Parathyroid adenoma (tissue), 2 donors: Measurements from ENCODE around the gene CPEB1.
"Not testable (repeated sequence)": the region's sequence is repeated elsewhere in the genome, so short reads cannot be mapped to it uniquely, and the experiment has no call there.

Experiments
- H2AFZ ChIP-seq: fragments of 300-600 bp; sonication (generic); one replicate; pipeline ENCODE4 v1.7.0; 2017; ENCODE audit warnings: antibody characterized with exemption, mild to moderate bottlenecking
- H3K27ac ChIP-seq: fragments of 300-600 bp; sonication (generic); one replicate; pipeline ENCODE4 v1.7.0; 2017
- H3K27me3 ChIP-seq: fragments of 300-600 bp; sonication (generic); one replicate; pipeline ENCODE4 v1.7.0; 2017; ENCODE audit warnings: low read length; ENCODE audit not compliant: control insufficient read depth, insufficient read depth
- H3K36me3 ChIP-seq: fragments of 300-600 bp; sonication (generic); one replicate; pipeline ENCODE4 v1.7.0; 2017; ENCODE audit warnings: low read length; ENCODE audit not compliant: control insufficient read depth, insufficient read depth
- H3K4me1 ChIP-seq: fragments of 300-600 bp; sonication (generic); one replicate; pipeline ENCODE4 v1.7.0; 2017; ENCODE audit warnings: control low read depth
- H3K4me2 ChIP-seq: fragments of 300-600 bp; sonication (generic); one replicate; pipeline ENCODE4 v1.7.0; 2017; ENCODE audit warnings: low read length
- H3K4me3 ChIP-seq: fragments of 300-600 bp; sonication (generic); one replicate; pipeline ENCODE4 v1.7.0; 2017; ENCODE audit warnings: low read depth, low read length
- H3K79me2 ChIP-seq: fragments of 300-600 bp; sonication (generic); one replicate; pipeline ENCODE4 v1.7.0; 2017; ENCODE audit warnings: control low read depth
- H3K9ac ChIP-seq: fragments of 300-600 bp; sonication (generic); one replicate; pipeline ENCODE4 v1.7.0; 2017; ENCODE audit warnings: mild to moderate bottlenecking
- H3K9me3 ChIP-seq: fragments of 300-600 bp; sonication (generic); one replicate; pipeline ENCODE4 v1.7.0; 2017; ENCODE audit warnings: low read length; ENCODE audit not compliant: control insufficient read depth
- TF ChIP-seq, protein P1 (sequence below): fragments of 300-600 bp; sonication (generic); IDR thresholded peaks from one replicate; pipeline ENCODE4 v1.7.0; 2017; ENCODE audit warnings: antibody characterized with exemption, mild to moderate bottlenecking
- donor health status: primary hyperparathyroidism.

Gene CPEB1

DNA sequence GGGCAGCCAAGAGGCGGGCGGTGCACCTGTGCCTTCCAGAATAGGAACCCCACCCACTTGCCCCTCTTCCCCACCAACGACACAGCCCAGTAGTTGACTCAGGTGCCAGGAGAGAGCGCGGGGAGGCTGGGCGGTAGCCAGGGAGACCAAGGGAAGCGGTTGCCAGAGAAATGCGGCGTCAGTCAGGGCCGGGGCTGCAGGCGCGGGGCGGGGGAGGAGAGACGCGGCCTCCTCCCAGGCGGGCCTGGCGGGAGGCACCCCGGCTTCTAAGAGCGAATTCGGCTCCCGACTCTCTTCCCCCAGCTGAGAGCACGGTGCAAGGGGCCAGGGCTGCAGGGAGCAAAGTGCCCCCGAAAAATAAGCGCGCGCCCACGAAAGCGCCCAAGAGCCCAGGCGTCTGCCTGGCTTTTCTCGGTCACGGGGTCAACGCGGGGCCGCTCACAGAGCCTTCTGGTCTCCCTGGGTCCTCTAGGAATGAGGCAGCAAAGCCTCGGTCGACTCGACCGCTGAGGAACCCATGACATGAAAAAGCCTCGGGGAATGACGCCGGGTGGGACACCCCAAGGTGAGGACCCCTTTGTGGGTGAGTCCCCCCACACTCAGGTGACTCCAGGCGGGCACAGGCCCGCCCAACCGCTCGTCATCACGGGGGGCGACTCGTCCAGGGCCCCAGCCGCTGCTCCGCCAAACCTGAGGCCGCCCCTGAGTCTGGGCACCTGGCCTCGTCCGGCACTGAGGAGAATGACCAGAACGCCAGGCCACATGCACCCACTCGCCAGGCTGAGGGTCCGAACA is 716 bp downstream of the CPEB1 start:
- Histone ChIP-seq H3K4me1 (no peaks in the 10 kb centered on the region), H3K9ac (no peak overlapping the region)

DNA sequence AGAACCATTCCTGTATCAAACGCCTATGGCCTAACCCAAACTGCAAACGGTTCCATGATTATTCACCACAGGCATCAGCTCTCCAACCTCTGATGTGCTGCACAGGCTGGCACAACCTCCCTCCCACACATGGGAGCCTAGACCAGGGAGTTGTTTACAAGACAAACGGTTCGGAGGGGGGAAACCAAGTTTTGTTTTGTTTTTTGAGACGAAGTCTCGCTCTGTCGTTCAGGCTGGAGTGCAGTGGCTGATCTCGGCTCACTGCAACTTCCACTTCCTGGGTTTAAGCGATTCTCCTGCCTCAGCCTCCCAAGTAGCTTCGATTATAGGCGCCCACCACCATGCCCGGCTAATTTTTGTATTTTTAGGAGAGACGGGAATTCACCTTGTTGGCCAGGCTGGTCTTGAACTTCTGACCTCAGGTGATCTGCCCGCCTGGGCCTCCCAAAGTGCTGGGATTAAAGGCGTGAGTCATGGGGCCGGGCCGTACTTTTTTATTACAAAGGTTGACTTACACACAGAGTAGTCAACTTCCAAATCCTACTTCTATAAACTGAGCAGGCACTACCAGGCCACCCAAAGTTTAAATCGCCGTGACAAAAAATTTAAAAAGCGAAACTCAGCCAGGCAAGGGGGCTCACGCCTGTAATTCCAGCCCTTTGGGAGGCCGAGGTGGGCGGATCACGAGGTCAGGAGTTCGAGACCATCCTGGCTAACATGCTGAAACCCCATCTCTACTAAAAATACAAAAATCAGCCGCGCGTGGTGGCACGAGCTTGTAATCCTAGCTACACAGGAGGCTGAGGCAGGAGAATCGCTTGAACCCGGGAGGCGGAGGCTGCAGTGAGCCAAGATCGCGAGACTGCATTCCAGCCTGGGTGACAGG is 2.0 kb downstream of the CPEB1 start:
- H3K4me3 ChIP-seq, H2AFZ ChIP-seq, H3K9ac ChIP-seq, H3K79me2 ChIP-seq, H3K27ac ChIP-seq, H3K36me3 ChIP-seq, H3K27me3 ChIP-seq, H3K9me3 ChIP-seq, H3K4me2 ChIP-seq, H3K4me1 ChIP-seq: not testable (repeated sequence)

More for the DNA sequence above, 716 bp downstream of the CPEB1 start:
- Histone ChIP-seq H3K27ac (peak overlapping the region; percentile 85), H3K9me3 (no peaks in the 10 kb centered on the region), H3K36me3 (no peaks in the 10 kb centered on the region), H3K4me2 (peak overlapping the region; percentile 30), H3K79me2 (no peaks in the 10 kb centered on the region), H3K4me3 (no peak overlapping the region), H2AFZ (peak overlapping the region; percentile 58), H3K27me3 (no peaks in the 10 kb centered on the region)
- TF ChIP-seq, protein P1, sequence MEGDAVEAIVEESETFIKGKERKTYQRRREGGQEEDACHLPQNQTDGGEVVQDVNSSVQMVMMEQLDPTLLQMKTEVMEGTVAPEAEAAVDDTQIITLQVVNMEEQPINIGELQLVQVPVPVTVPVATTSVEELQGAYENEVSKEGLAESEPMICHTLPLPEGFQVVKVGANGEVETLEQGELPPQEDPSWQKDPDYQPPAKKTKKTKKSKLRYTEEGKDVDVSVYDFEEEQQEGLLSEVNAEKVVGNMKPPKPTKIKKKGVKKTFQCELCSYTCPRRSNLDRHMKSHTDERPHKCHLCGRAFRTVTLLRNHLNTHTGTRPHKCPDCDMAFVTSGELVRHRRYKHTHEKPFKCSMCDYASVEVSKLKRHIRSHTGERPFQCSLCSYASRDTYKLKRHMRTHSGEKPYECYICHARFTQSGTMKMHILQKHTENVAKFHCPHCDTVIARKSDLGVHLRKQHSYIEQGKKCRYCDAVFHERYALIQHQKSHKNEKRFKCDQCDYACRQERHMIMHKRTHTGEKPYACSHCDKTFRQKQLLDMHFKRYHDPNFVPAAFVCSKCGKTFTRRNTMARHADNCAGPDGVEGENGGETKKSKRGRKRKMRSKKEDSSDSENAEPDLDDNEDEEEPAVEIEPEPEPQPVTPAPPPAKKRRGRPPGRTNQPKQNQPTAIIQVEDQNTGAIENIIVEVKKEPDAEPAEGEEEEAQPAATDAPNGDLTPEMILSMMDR, result no peak

DNA sequence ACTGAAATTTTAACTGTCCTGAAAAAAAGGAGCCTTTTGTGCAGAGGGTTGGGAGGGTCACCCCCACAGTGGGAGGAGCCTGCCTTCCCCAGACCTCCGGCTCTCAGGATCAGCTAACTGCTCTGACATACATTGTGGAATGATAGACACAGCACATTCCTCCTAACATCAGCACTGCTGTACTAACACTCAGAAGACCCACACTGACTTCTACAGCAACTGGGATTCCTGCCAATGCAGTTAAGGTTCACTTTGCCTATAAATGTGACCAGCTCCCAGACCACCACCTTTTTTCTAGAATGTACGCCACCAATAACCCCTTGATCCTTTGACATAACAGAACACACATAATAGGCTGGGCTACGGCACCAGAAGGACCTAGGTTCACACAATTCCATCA is 3.2 kb downstream of the CPEB1 start:
- Histone ChIP-seq H3K4me1 (peaks cover 3% of the 10 kb centered on the region), H3K27me3 (no peaks in the 10 kb centered on the region), H3K9me3 (no peaks in the 10 kb centered on the region), H3K9ac (no peak overlapping the region), H3K4me3 (no peak overlapping the region), H3K36me3 (no peaks in the 10 kb centered on the region), H2AFZ (no peak overlapping the region), H3K79me2 (no peaks in the 10 kb centered on the region), H3K4me2 (no peak overlapping the region), H3K27ac (no peak overlapping the region)
- TF ChIP-seq, protein P1, result no peak

DNA sequence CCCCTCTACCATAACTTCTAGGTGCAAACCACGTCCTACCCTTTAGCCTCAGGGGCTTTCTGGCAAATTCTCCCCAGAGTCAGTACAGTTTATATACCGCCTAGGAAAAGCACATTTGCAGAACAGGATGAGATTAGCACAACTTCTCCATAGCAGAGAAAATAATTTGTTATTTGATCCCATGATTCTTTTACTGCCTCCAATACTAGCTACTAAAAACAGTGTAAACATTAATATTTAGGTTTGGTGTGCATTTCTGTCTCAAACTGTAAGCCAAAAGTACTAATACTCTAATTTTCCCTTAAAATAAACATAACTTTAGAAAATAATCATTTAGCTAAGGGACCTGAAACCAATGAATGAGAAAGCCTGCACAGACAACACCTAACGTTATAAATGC is 4.5 kb downstream of the CPEB1 start:
- no peak overlapping the region for H3K9ac ChIP-seq
- no peaks in the 10 kb centered on the region for H3K79me2 ChIP-seq
- no peaks in the 10 kb centered on the region for H3K27me3 ChIP-seq
- H3K27ac ChIP-seq, result no peak overlapping the region
- peaks cover 3% of the 10 kb centered on the region for H3K4me1 ChIP-seq
- no peak overlapping the region for H3K4me2 ChIP-seq
- no peaks in the 10 kb centered on the region for H3K9me3 ChIP-seq
- no peaks in the 10 kb centered on the region for H3K36me3 ChIP-seq
- TF ChIP-seq, protein P1, result no peak
- no peak overlapping the region for H3K4me3 ChIP-seq
- no peak overlapping the region for H2AFZ ChIP-seq

DNA sequence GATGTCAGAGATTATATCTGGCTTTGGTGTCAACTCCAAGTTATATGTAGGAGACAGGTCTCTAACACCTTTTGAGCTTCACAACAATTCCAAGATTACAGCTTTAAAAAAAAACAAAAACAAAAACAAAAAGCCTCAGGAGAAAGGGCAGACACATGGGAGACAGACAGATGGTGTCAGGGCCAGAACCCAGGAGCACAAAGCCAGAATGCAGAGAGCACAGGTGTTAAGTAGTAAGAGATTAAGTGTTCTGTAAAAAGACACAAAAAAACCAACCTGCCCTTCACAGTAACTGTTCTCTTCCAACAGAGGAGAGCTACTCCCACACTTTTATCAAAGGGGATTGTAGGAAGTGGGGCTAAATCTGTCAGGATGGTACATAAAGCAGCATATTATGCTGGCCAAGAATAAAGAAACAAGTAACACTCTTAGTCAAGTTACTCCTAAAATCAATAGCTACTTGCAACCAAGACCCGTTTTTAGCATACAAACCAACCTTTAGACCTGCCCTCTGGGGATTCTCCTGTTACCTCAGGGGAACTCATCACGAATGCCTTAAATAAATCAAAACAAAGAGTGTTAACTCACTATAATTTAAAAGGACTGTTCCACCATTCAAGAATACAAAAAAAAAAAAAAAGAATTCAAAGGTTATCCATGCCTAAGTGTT is 5.9 kb downstream of the CPEB1 start:
- Histone ChIP-seq H3K9me3 (no peaks in the 10 kb centered on the region), H3K36me3 (no peaks in the 10 kb centered on the region), H3K4me2 (no peak overlapping the region), H3K79me2 (no peaks in the 10 kb centered on the region), H3K9ac (no peak overlapping the region), H3K27ac (no peak overlapping the region), H3K27me3 (no peaks in the 10 kb centered on the region), H3K4me1 (peaks cover 3% of the 10 kb centered on the region), H3K4me3 (no peak overlapping the region), H2AFZ (no peak overlapping the region)
- TF ChIP-seq, protein P1, result no peak
